Measurements from ENCODE around the gene DSP. TPM values are rescaled to one million over a fixed set of nuclear protein-coding genes. Genes with fewer than 3 reads are reported as not detected.

DSP gene
- total RNA-seq, 1 donor from 2014 or later = 21.4 TPM

GRCh38 chr6:7546896-7547295 lies 5.4 kb downstream of the DSP start:
- ATAC-seq = no peak
- no peak for DNase-seq
- H3K27me3 ChIP-seq = peaks cover 37% of the 10 kb centered on the region
- H3K27ac ChIP-seq = no peak overlapping the region
- intact Hi-C loops (cut with DNase I) = no loop called here
- H3K4me1 ChIP-seq = peaks cover 11% of the 10 kb centered on the region
- no peaks in the 10 kb centered on the region for H3K36me3 ChIP-seq
- no peak for TF ChIP-seq CTCF (IDR thresholded peaks at IDR 0.05)
- H3K9me3 ChIP-seq = no peaks in the 10 kb centered on the region
- no peak overlapping the region for H3K4me3 ChIP-seq

GRCh38 chr6:7547315-7547714 lies 5.8 kb downstream of the DSP start:
- TF ChIP-seq CTCF (IDR thresholded peaks at IDR 0.05) = no peak
- Histone ChIP-seq H3K9me3 (no peaks in the 10 kb centered on the region), H3K4me3 (no peak overlapping the region), H3K27ac (no peak overlapping the region), H3K4me1 (peaks cover 7% of the 10 kb centered on the region), H3K27me3 (peaks cover 32% of the 10 kb centered on the region), H3K36me3 (no peaks in the 10 kb centered on the region)
- ATAC-seq (no peak), DNase-seq (no peak)
- intact Hi-C loops (cut with DNase I) = no loop called here

- DNase-seq = no peak
- Histone ChIP-seq H3K4me3 (no peak overlapping the region), H3K4me1 (no peaks in the 10 kb centered on the region), H3K9me3 (no peaks in the 10 kb centered on the region), H3K27ac (no peak overlapping the region), H3K27me3 (peaks cover 8% of the 10 kb centered on the region), H3K36me3 (no peaks in the 10 kb centered on the region)
- intact Hi-C loops (cut with DNase I) = no loop called here
- ATAC-seq = no peak
- TF ChIP-seq CTCF (IDR thresholded peaks at IDR 0.05) = no peak
Observed at GRCh38 chr6:7550433-7550801, 8.9 kb downstream of the DSP start.

GRCh38 chr6:7554533-7555275 lies 13.2 kb downstream of the DSP start:
- H3K36me3 ChIP-seq = no peaks in the 10 kb centered on the region
- no peak for TF ChIP-seq CTCF (IDR thresholded peaks at IDR 0.05)
- H3K9me3 ChIP-seq = no peaks in the 10 kb centered on the region
- no peaks in the 10 kb centered on the region for H3K27me3 ChIP-seq
- no peak overlapping the region for H3K4me3 ChIP-seq
- ATAC-seq (no peak), DNase-seq (no peak)
- intact Hi-C loops (cut with DNase I) = no loop called here
- H3K27ac ChIP-seq = no peak overlapping the region
- H3K4me1 ChIP-seq = no peaks in the 10 kb centered on the region

- Histone ChIP-seq H3K36me3 (no peaks in the 10 kb centered on the region), H3K9me3 (no peaks in the 10 kb centered on the region), H3K4me3 (no peak overlapping the region), H3K4me1 (no peaks in the 10 kb centered on the region), H3K27ac (no peak overlapping the region), H3K27me3 (peaks cover 3% of the 10 kb centered on the region)
- no peak for TF ChIP-seq CTCF (IDR thresholded peaks at IDR 0.05)
- no peak for ATAC-seq
- intact Hi-C loops (cut with DNase I) = no loop called here
- DNase-seq = no peak
Observed at GRCh38 chr6:7555671-7556070, 14.2 kb downstream of the DSP start.
